HepG2 (cell line): ENCODE data around the gene KAT2A. TPM values are rescaled to one million over a fixed set of nuclear protein-coding genes. Genes with fewer than 3 reads are reported as not detected.

Experiments used
- ATAC-seq: fragments of 200-7000 bp; cut with Tn5 transposase; 3 replicates; pipeline ENCODE4 v1.9.1; 2020; ENCODE audit warnings: mild to moderate bottlenecking, moderate library complexity
- BruUV-seq: library from RNA; stranded (reverse); fragments of 400-500 nt; replicated peaks from 2 replicates; lab custom pipeline; 2021; lab: Mats Ljungman, UMichigan
- CTCF ChIA-PET: fragments of 300-600 bp; formaldehyde crosslinking; extraction: SDS; loops from one replicate; lab custom pipeline; 2021; ENCODE audit warnings: low total read pairs, inconsistent platforms, low intra/inter-chr PET ratio; lab: Yijun Ruan, JAX
- POLR2A ChIA-PET: fragments of 350-600 bp; sonication (Branson Sonifier 250); formaldehyde crosslinking; loops from one replicate; lab custom pipeline; 2020; ENCODE audit warnings: antibody characterized with exemption, inconsistent platforms; lab: Yijun Ruan, JAX
- DNase-seq: peaks from one replicate; pipeline ENCODE4 v3.0.0-alpha.2; 2015; ENCODE audit warnings: low spot score
- FAIRE-seq: peaks from 3 replicates; lab custom pipeline; 2011; peaks lifted over from hg19 to GRCh38; lab: Jason Lieb, UNC
- H2AFZ ChIP-seq: one replicate; pipeline ENCODE4 v1.6.1; 2011; ENCODE audit warnings: low read length, inconsistent platforms
- H3K27ac ChIP-seq: fragments of 300-600 bp; 3 replicates; pipeline ENCODE4 v1.8.0; 2011; ENCODE audit warnings: mixed run types, mild to moderate bottlenecking, mixed read lengths, low read length, inconsistent platforms; ENCODE audit not compliant: insufficient read depth; ENCODE audit errors: extremely low read length
- H3K27me3 ChIP-seq, 2 experiments: fragments of 200-600 bp in 1 of 2; 2 replicates in 1 of 2; 3 replicates in 1 of 2; pipeline versions ENCODE4 v1.6.0 to v1.8.0; 2011; ENCODE audit warnings: low read length in 2 of 2, mild to moderate bottlenecking in 2 of 2, moderate library complexity in 2 of 2, inconsistent platforms in 1 of 2; ENCODE audit not compliant: insufficient read depth in 2 of 2, control insufficient read depth in 1 of 2
- H3K36me3 ChIP-seq, 2 experiments: fragments of 200-600 bp in 1 of 2; replicated peaks in 1 of 2; 2 replicates in 1 of 2; 3 replicates in 1 of 2; pipeline versions ENCODE4 v1.5.1 to v1.8.0; 2011; ENCODE audit warnings: low read length in 2 of 2, inconsistent platforms in 1 of 2; ENCODE audit not compliant: insufficient read depth in 2 of 2, control insufficient read depth in 1 of 2
- H3K4me1 ChIP-seq: 2 replicates; pipeline ENCODE4 v1.5.1; 2012; ENCODE audit warnings: low read length, inconsistent platforms; ENCODE audit not compliant: insufficient read depth
- H3K4me2 ChIP-seq: 2 replicates; pipeline ENCODE4 v1.6.0; 2011; ENCODE audit warnings: low read depth, low read length, inconsistent platforms
- H3K4me3 ChIP-seq, 3 experiments: fragments of 200-600 bp in 1 of 3; sonication (generic), shearing (Covaris generic) in 1 of 3; replicated peaks in 1 of 3; 2 replicates each; pipeline ENCODE4 v1.5.1; 2011 to 2016; ENCODE audit warnings: low read length in 3 of 3, inconsistent platforms in 2 of 3, low read depth in 2 of 3, mild to moderate bottlenecking in 2 of 3, control low read depth in 1 of 3, mixed read lengths in 1 of 3; ENCODE audit not compliant: insufficient read depth in 1 of 3
- H3K79me2 ChIP-seq: one replicate; pipeline ENCODE4 v1.6.1; 2011; ENCODE audit warnings: low read length, inconsistent platforms; ENCODE audit not compliant: insufficient read depth
- H3K9ac ChIP-seq: 2 replicates; pipeline ENCODE4 v1.6.0; 2011; ENCODE audit warnings: mild to moderate bottlenecking, low read depth, low read length, inconsistent platforms; ENCODE audit not compliant: insufficient read depth
- H3K9me3 ChIP-seq: 2 replicates; pipeline ENCODE4 v1.5.1; 2012; ENCODE audit warnings: mild to moderate bottlenecking, low read length
- H4K20me1 ChIP-seq: 2 replicates; pipeline ENCODE4 v1.6.0; 2011; ENCODE audit warnings: inconsistent platforms, mild to moderate bottlenecking, low read length, moderate library complexity; ENCODE audit not compliant: insufficient read depth
- ELF4 ChIP-seq: sonication (generic); formaldehyde crosslinking; IDR thresholded peaks from 2 replicates; pipeline ENCODE4 v1.5.0; 2020; ENCODE audit warnings: missing genetic modification reagents, mild to moderate bottlenecking, moderate library complexity, borderline replicate concordance
- ERF ChIP-seq: IDR thresholded peaks from 2 replicates; pipeline ENCODE4 v1.6.1; 2018; ENCODE audit warnings: missing biosample characterization, missing genetic modification reagents
- GABPA ChIP-seq, 2 experiments: IDR thresholded peaks; 2 replicates each; pipeline ENCODE4 v1.6.1; 2011 to 2016; ENCODE audit warnings: low read depth in 2 of 2, low read length in 1 of 2, missing biosample characterization in 1 of 2, missing genetic modification characterization in 1 of 2
- HIVEP1 ChIP-seq: sonication (generic); formaldehyde crosslinking; IDR thresholded peaks from 2 replicates; pipeline ENCODE4 v1.4.0; 2020; ENCODE audit warnings: mild to moderate bottlenecking, missing genetic modification reagents
- HNRNPL ChIP-seq: fragments of 200-400 bp; formaldehyde crosslinking; IDR thresholded peaks from 2 replicates; pipeline ENCODE4 v1.6.1; 2017; ENCODE audit warnings: mild to moderate bottlenecking, low read depth, low read length
- MAFK ChIP-seq, 2 experiments: IDR thresholded peaks in 1 of 2; conservative IDR thresholded peaks in 1 of 2; 2 replicates each; pipeline ENCODE4 v1.6.1; 2011; ENCODE audit warnings: improper control_type of control experiment in 2 of 2, low read length in 2 of 2
- NFE2L1 ChIP-seq: sonication (generic); formaldehyde crosslinking; IDR thresholded peaks from 2 replicates; pipeline ENCODE4 v1.4.0; 2020; ENCODE audit warnings: missing genetic modification reagents, mild to moderate bottlenecking, borderline replicate concordance
- NFE2L2 ChIP-seq: fragments of 150-350 bp; IDR thresholded peaks from 2 replicates; pipeline ENCODE4 v1.6.1; 2014; ENCODE audit warnings: low read length
- SP1 ChIP-seq, 2 experiments: fragments of 450-650 bp in 1 of 2; sonication (generic) in 1 of 2; formaldehyde crosslinking in 1 of 2; IDR thresholded peaks; 2 replicates each; pipeline versions ENCODE4 v1.4.0 to v1.6.1; 2016 to 2020; ENCODE audit warnings: missing genetic modification reagents in 1 of 2
- ZBTB42 ChIP-seq: sonication (generic); formaldehyde crosslinking; IDR thresholded peaks from 2 replicates; pipeline ENCODE4 v1.5.0; 2020; ENCODE audit warnings: mild to moderate bottlenecking, missing genetic modification reagents
- ZBTB7A ChIP-seq: sonication (generic); formaldehyde crosslinking; IDR thresholded peaks from 2 replicates; pipeline ENCODE4 v1.8.0; 2022; ENCODE audit warnings: mild to moderate bottlenecking, missing genetic modification reagents
- ZFX ChIP-seq: sonication (generic); formaldehyde crosslinking; IDR thresholded peaks from 2 replicates; pipeline ENCODE4 v1.4.0; 2020; ENCODE audit warnings: mild to moderate bottlenecking, low read depth, missing genetic modification reagents, moderate library complexity
- ZNF550 ChIP-seq: sonication (generic); formaldehyde crosslinking; IDR thresholded peaks from 2 replicates; pipeline ENCODE4 v1.4.0; 2020; ENCODE audit warnings: mild to moderate bottlenecking, missing genetic modification reagents, borderline replicate concordance
- ZNF629 ChIP-seq: sonication (generic); formaldehyde crosslinking; conservative IDR thresholded peaks from 2 replicates; pipeline ENCODE4 v1.5.0; 2020; ENCODE audit warnings: missing genetic modification reagents
- ZNF660 ChIP-seq: sonication (generic); formaldehyde crosslinking; IDR thresholded peaks from 2 replicates; pipeline ENCODE4 v1.5.1; 2020; ENCODE audit warnings: mild to moderate bottlenecking, low read depth, missing genetic modification reagents, borderline replicate concordance
- ZNF749 ChIP-seq: sonication (generic); formaldehyde crosslinking; IDR thresholded peaks from 2 replicates; pipeline ENCODE4 v1.8.0; 2022; ENCODE audit warnings: mild to moderate bottlenecking, missing genetic modification reagents, moderate library complexity, borderline replicate concordance
- WGBS: methylation state at CpG from one replicate; pipeline ENCODE4 v1.1.6; 2017; ENCODE audit warnings: low lambda C conversion rate; 5-methylcytosine and 5-hydroxymethylcytosine counted together
- in situ Hi-C: cut with HindIII; loops from 2 replicates; pipeline ENCODE4 v1.10.0; 2017; ENCODE audit warnings: low pct_unique_long_range_greater_than_20kb; ENCODE audit not compliant: extremely low pct_ligation_motif_present
- intact Hi-C: fragments of 100-400 bp; cut with micrococcal nuclease; formaldehyde crosslinking; loops from one replicate; pipeline ENCODE4 v1.10.0; 2022; ENCODE audit not compliant: unreplicated experiment
- polyA plus RNA-seq, 8 experiments: library from polyadenylated mRNA; depleted of rRNA in 3 of 8; stranded (reverse) in 7 of 8; unstranded in 1 of 8; fragments of >200 nt; fragmentation: Illumina TruSeq in 4 of 8; extraction: Trizol in 4 of 8; gene quantifications; 2 replicates each; pipeline versions ENCODE4 v1.2.1 to v1.2.3, GENCODE V29; 2011 to 2016; ENCODE audit warnings: low read depth in 4 of 8, missing spikeins in 1 of 8, mixed read lengths in 1 of 8; ENCODE audit not compliant: insufficient read depth in 1 of 8
- total RNA-seq, 5 experiments: library from RNA; depleted of rRNA; stranded (reverse); fragments of >200 nt; fragmentation: Illumina TruSeq; extraction: Trizol; gene quantifications; 2 replicates each; pipeline ENCODE4 v1.2.3, GENCODE V29; 2016; ENCODE audit warnings: low read depth in 1 of 5
- TF ChIP-seq, protein P1 (sequence below): sonication (generic); formaldehyde crosslinking; IDR thresholded peaks from 2 replicates; pipeline ENCODE4 v1.8.1; 2023; ENCODE audit warnings: missing genetic modification reagents, mild to moderate bottlenecking, borderline replicate concordance

Gene KAT2A
- total and polyA plus RNA-seq, 2 of the 13 experiments (the other 11 are each of a cell fraction or from before 2014, with no cell fraction given), result 29.1 to 90.4 TPM

- ChIA-PET CTCF (no interaction called here), POLR2A (interaction anchor here (1.2 kb wide), 1 partner anchor 84 kb away, joined by 3 read pairs; no protein-coding TSS in a partner anchor)
Measured at GRCh38 chr17:42109086-42109485, 12.1 kb downstream of the KAT2A start.

GRCh38 chr17:42107597-42108576, 13.3 kb downstream of the KAT2A start:
- POLR2A ChIA-PET, result interaction anchor here (1.2 kb wide), 1 partner anchor 83 kb away, joined by 3 read pairs; no protein-coding TSS in a partner anchor
- no peak for TF ChIP-seq ZNF660 (CRISPR knock-in tag)
- TF ChIP-seq, protein P1, sequence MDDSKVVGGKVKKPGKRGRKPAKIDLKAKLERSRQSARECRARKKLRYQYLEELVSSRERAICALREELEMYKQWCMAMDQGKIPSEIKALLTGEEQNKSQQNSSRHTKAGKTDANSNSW (CRISPR knock-in tag), result no peak
- TF ChIP-seq ZNF550 (CRISPR knock-in tag), result no peak
- TF ChIP-seq ZFX, result peak; percentile 38; the same call in 1 of the 2 replicates
- 0 out of 2 replicates have a peak, but pooled peaks have one; percentile 54 for TF ChIP-seq HNRNPL
- TF ChIP-seq ELF4, result no peak
- TF ChIP-seq MAFK (conservative IDR thresholded peaks at IDR 0.05 in 1 of 2, IDR thresholded peaks at IDR 0.05 in 1 of 2; ENCODE audit: low read length in 2 of 2), result 0 out of 4 replicates have a peak, but pooled peaks of 1 of the 2 experiments have one; percentile 15
- no peak for TF ChIP-seq GABPA (IDR thresholded peaks at IDR 0.05; ENCODE audit: low read depth, low read length)
- peak; percentile 50; the same call in 1 of the 2 replicates for TF ChIP-seq GABPA (CRISPR knock-in tag; IDR thresholded peaks at IDR 0.05; ENCODE audit: low read depth)
- peak; percentile 79; the same call in 1 of the 2 replicates for TF ChIP-seq NFE2L2
- TF ChIP-seq ERF (CRISPR knock-in tag), result no peak
- no peak for TF ChIP-seq SP1 (IDR thresholded peaks at IDR 0.05)
- TF ChIP-seq SP1 (CRISPR knock-in tag; IDR thresholded peaks at IDR 0.05), result peak; percentile 8; the same call in 1 of the 2 replicates
- no peak for TF ChIP-seq HIVEP1 (CRISPR knock-in tag)
- 0 out of 2 replicates have a peak, but pooled peaks have one; percentile 45 for TF ChIP-seq NFE2L1 (CRISPR knock-in tag)

More at GRCh38 chr17:42109086-42109485, 12.1 kb downstream of the KAT2A start:
- no peak for TF ChIP-seq ZBTB42 (CRISPR knock-in tag)
- TF ChIP-seq ZNF749, result no peak
- TF ChIP-seq ZBTB7A, result no peak
- TF ChIP-seq ZNF629 (CRISPR knock-in tag), result peak; percentile 55; the same call in 1 of the 2 replicates
- 84% methylated on average over 9 of the region's 9 CpGs for WGBS
- no peaks in the 10 kb centered on the region for H3K36me3 ChIP-seq
- no peak overlapping the region for H2AFZ ChIP-seq
- H4K20me1 ChIP-seq, result no peaks in the 10 kb centered on the region
- H3K9ac ChIP-seq, result no peak overlapping the region
- peaks cover 33% of the 10 kb centered on the region for H3K4me1 ChIP-seq
- no peak for FAIRE-seq
- H3K27ac ChIP-seq, result no peak overlapping the region
- no peaks in the 10 kb centered on the region for H3K27me3 ChIP-seq
- no peak overlapping the region for H3K4me2 ChIP-seq
- in situ Hi-C loops, result no loop called here
- H3K9me3 ChIP-seq, result no peaks in the 10 kb centered on the region
- H3K79me2 ChIP-seq, result no peaks in the 10 kb centered on the region
- H3K4me3 ChIP-seq, result no peak overlapping the region
- ATAC-seq, result no peak
- intact Hi-C loops, result no loop called here
- BruUV-seq, result no TSS peak
- no peak for DNase-seq

More at GRCh38 chr17:42107597-42108576, 13.3 kb downstream of the KAT2A start:
- peak overlapping the region; percentile 38; the same call in 1 of the 2 replicates for H3K4me2 ChIP-seq
- H3K36me3 ChIP-seq, result no peaks in the 10 kb centered on the region
- H3K4me3 ChIP-seq, result no peak overlapping the region
- intact Hi-C loops, result no loop called here
- FAIRE-seq (no peak), ATAC-seq (peak; percentile 14), DNase-seq (no peak)
- H3K27ac ChIP-seq, result no peak overlapping the region
- no peaks in the 10 kb centered on the region for H3K79me2 ChIP-seq
- no peaks in the 10 kb centered on the region for H3K27me3 ChIP-seq
- H4K20me1 ChIP-seq, result no peaks in the 10 kb centered on the region
- CTCF ChIA-PET, result interaction anchor here (1.3 kb wide), 1 partner anchor 40 kb away, joined by 3 read pairs; no protein-coding TSS in a partner anchor
- no TSS peak for BruUV-seq
- H3K9ac ChIP-seq, result no peak overlapping the region
- no peak overlapping the region for H2AFZ ChIP-seq
- peaks cover 27% of the 10 kb centered on the region for H3K4me1 ChIP-seq
- WGBS, result 78% methylated on average over 40 of the region's 51 CpGs
- H3K9me3 ChIP-seq, result no peaks in the 10 kb centered on the region
- in situ Hi-C loops, result no loop called here
